GM19438 (cell line): ENCODE results near the gene IRF2BPL.

ENCODE experiments used
- ATAC-seq: cut with Tn5 transposase; IDR thresholded peaks from one replicate; pipeline ENCODE4 v1.9.1; 2021; ENCODE audit warnings: low read depth; ENCODE audit not compliant: unreplicated experiment

Gene IRF2BPL

GRCh38 chr14:77028384-77029231 is at the start of gene IRF2BPL:
Gene IRF2BPL (minus strand): TSS chr14:77028708. CDS start chr14:77027792, 916 bp downstream.
- ATAC-seq, result peak; percentile 68

- ATAC-seq, result no peak
Measured at GRCh38 chr14:77077040-77077439, 48.5 kb upstream of the IRF2BPL start.

DNA sequence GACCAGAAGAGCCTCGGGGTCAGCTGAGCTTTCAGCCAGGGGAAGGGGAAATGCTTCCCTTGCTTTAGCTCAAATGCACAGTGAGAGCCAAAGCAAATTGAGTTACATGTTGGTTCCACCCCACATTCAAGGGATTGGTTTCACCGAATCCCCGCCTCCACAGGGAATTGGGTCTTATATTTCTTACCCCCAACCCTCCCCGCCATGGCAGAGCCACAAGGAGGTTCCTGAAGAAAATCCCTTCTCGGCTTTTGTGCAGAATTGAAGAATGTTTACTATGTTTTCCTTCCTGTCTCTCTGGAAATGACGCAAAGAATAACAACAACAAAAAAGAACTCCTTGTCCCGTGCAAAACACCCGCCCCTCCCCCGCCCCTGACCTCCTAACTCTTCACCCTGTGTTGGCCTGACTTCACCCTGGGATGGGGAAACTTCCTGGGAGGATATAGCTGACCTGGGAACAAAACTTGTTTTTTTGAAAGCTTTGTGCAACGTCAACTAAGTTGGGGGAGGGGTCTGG is 47.7 kb upstream of the IRF2BPL start:
- ATAC-seq, result no peak

- no peak for ATAC-seq
Measured at GRCh38 chr14:77074969-77075368, 46.5 kb upstream of the IRF2BPL start.

GRCh38 chr14:77071938-77072388 is 43.5 kb upstream of the IRF2BPL start:
- ATAC-seq, result no peak

DNA sequence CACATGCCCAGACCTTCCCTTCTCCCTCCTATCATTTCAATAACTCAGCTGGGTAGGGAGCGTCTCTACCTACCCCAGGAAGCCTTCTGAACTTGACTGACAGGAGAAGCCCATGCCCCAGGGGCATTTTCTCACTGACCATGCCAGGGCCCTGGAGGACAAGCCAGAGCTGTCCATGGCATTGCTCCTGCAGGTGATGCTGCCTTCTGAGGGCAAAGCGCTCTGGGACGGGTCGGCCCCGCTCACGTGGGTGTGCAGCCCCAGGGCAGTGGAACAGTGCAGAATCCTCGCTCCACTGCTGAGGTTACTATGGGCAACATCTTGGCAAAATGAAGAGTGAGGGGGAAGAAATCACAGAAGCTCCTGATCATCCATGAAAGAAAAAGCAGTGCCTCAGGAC is 41.0 kb upstream of the IRF2BPL start:
- no peak for ATAC-seq

DNA sequence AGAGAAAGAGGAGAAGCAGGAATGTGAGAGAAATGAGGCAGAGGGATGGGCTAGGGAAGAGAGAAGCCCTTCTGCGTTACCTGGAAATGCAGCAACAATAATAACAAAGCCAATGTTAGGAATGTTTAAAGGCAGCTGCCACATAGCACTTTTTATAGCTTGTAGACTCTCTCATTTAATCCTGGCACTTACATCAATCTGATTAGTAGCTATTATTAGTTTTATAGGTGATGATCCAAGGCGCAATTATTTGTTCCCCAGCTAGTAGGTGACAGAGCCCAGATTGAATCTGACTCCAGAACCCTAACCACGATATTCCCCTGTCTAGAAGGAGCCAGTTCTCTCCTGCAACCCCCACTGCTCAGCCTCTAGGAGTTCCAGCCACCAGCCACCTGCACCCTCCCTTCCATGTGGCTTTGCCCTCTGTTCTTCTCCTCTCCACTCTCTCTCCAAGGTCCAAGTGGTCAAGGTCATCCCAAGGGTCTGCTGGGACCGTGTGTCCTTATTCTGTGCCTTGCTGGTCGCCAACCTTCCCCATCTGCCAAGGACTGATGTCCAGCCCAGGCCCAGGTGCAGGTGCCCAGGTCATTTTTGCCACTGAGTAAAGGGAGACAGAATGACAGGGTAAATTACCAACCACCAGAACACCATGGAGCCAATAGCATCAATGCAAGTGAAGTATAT is 40.2 kb upstream of the IRF2BPL start:
- ATAC-seq, result no peak

DNA sequence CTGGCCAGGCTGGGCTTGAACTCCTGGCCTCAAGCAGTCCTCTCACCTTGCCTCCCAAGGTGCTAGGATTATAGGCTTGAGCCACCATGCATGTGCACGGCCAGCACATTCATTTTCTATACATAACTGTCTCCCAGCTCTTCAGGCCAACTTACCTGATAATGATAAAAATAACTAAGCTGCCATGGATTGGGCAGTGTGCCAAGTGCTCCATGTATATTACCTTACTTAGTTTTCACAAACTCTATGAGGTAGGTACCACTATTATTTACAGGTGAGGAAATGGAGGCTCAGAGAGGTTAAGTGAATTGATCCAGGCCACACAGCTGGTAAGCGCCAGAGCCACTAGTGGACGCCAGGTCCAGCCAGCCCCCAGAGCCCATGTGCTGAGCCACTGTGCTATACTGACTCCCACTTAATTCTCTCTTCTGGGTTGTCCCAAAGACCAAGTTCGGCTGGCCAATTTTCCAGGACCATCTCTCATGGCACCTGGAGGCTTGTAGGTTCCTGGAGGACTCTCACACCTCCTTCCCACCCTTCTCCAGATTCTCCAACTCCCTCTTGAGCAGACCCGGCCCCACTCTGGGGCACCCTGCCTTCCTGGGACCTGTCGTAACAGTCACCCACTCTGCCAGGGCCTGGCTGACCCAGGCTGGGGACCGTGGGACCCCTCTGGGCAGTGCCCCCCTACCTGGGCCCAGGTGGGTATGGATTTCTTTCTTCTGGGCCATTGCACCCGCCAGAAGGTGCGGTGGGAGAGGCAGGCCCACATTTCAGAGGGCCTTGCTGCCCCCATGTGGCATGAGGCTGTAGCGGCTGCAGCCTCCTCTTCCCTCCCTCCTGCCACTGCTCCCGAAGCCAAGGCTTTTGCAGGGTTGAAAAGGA is 39.4 kb upstream of the IRF2BPL start:
- ATAC-seq, result no peak

GRCh38 chr14:77066578-77067172 is 38.2 kb upstream of the IRF2BPL start:
- ATAC-seq, result no peak

- peak; percentile 57 for ATAC-seq
Measured at GRCh38 chr14:77065851-77066577, 37.5 kb upstream of the IRF2BPL start.

DNA sequence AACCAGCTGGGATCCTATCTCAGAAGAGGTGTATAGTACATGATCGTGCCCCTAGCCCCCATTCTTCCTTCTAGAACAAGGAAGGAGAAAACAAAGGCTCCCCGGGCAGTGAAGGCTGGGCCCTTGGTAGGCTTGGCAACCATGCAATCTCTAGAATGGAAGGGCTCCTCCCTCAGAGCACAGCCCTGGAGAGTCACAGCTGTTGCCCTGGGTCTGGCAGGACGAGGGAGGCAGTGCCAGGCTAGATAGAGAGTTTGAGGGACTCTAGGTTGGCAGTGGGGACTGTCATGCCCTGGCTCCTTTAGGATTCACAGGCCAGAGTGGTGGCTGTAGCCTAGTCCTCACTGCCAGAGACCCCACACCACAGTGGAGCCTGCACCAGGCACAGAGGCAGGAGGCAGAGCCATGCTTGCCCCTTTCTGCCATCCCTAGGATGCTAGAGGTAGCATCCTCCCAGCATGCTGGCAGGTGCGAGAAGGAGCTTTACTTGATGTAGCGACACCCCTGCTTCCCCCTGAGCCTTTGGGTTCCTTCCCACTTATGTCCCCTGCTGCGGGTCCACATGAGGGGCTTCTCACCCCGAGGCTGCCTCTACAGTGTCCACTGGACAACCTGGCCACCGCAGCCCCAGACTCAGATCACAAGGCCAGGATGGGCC is 36.1 kb upstream of the IRF2BPL start:
- ATAC-seq, result no peak

DNA sequence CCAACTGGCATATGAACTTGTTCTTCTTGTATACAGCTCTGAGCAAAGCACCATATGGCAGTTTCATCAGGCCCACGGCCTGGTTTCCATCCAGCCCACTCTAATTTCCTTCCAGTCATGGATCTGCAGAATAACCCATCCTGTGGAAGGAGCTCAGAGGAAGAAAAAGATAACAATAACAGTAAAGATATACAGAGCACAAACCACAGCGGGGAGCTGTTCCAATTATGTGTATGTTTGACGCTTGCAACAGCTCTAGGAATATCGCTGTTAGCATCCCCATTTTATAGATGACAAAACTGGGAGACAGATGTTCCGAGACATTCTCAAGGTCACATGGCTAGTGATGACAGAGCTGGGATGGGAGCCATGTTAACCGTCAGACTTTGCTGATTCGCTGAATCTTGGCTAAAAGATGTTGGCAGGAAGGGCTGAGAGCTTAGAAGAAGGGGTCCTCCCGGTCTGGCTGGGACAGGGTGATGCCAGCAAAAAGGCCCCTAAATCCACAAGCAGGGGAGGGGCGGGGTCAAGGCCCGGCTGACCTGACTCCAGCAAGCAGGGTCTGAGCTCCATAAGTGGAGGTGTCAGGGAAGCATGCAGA is 35.2 kb upstream of the IRF2BPL start:
- no peak for ATAC-seq

DNA sequence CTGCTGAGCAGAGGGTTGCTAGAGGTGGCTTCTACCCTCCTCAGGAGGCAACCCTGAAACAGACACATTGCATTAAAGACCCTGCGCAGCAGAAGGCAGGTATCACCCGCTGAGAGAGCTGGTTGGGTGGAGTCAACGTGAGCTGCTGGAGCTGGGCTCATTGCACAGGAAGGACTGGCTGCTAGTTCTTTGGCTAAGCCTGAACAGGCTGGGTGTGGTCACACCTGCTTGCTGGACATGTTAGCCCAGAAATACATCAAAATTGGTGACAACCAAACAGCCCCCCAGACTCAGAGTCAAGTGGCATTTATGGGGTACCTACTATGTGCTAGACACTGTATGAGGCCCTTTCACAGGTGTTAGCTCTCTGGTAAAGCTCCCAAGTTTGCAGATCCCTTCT is 33.8 kb upstream of the IRF2BPL start:
- ATAC-seq, result no peak

DNA sequence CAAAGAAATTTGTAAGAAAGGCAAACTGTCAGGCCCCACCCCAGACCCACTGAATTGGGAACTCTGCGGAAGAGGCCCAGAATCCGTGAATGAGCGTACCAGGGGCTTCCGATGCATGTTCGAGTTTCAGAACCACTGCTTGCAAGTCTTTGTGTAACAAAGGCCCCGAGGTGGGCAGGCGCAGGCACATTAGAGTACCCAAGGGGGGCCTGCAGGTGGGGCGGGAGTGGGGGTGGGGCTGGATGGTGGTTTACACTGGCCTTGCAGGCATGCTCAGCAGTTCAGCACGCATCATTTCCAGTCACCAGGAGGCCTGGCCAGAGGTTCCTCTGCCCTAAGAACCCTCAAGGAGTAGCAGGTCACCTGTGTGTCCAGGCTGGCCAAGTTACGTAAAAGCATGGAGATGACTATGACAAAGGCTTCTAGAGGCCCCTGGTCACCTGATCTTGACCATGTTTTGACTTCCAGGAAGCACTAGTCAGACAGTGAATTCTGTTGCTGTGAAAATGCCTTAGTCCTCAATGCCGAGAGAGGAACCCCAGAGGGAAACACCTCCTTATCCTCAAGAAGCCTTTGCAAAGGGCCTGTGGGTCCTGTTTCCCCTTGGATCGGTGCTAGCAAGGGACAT is 33.2 kb upstream of the IRF2BPL start:
- no peak for ATAC-seq

DNA sequence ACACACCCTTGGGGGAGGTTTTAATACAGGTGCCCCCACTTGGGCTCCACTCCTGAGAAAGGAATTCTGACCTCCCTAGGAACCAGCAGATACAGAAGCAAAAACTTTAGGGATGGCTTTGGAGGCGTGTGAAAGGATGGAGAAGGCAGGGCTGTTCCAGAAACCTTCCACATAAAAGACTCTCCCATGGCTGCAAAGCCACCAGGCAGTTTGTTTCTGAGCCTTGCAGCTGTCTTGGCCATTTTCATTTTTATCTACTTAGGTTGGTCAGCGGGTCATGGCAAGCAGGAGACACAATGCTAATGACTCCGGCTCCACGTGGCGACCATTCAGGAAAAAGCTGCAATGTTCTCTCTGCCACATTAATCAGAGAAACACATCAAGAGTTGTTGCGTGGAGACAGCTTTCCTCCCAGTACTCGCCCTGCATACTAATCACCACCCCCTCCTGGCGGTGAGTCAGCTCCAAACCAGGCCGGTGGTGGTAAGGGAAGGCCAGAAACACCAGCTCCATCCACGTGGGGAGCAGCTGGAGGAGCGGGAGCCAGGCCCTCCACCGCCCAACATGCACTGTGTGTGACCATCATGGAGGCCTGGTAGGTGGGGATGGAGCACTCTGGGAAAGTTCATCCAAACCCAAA is 30.9 kb upstream of the IRF2BPL start:
- ATAC-seq, result no peak

- ATAC-seq, result no peak
Measured at GRCh38 chr14:77058785-77059184, 30.3 kb upstream of the IRF2BPL start.

DNA sequence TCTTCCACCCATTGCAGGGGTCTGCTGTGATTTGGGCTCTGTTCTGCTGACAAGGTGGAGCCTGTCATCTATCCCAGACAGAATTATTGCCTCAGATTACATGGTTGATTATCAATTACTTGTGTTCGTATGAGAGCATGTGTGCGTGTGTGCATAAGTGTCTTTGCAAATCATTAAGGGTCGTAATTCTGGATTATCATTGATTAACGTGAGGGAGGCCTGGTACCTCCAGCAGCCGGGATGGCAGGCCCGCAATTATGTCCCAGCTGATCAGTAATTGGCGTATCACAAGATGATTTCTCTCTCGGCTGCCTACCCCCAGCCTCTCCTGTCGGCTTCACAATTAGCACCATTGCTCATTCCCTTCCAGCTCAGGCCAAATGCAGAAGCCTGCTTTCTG is 29.6 kb upstream of the IRF2BPL start:
- ATAC-seq, result no peak

DNA sequence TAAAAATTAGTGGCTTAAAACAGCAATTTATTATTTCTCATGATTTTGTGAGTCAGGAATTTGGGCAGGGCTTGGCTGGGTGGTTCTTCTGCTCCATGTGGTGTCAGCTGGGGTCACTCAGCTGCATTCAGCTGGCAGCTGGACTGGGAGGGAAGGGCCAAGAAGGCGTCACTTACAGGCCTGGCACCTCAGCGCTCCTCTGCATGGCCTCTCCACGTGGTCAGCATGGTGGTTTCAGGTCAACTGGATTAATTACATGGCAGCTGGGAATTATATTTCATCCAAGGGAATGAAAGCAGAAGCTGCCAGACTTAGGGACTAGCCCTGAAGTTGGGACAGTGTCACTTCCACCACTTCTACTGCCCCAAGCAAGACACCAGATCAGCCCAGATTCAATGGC is 27.5 kb upstream of the IRF2BPL start:
- ATAC-seq, result no peak
